ENCODE measurements around the gene ZDHHC14. TPM values are rescaled to one million over a fixed set of nuclear protein-coding genes. Genes with fewer than 3 reads are reported as not detected.

Gene ZDHHC14
- total and polyA plus RNA-seq, 7 donors, result 2.5 to 14.6 (median 4.3) TPM

DNA sequence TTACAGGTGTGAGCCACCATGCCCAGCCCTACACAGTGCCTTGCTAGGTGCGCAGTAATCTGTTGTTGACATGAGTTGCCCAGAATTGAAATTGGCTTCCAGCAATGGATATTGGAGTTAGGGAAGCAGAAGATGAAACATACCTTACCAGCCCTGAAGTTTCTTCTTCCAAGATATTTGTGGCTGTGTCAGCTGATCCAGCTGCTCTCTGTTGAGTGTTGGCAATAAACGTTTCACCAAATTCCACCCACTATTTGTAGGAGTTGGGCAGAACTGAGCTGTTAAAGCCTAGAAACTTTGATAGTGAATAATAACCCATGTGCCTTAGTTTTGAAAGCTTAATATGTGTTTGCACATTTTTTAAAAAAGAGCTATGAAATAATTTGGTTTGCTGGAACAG lies 223.8 kb downstream of the ZDHHC14 start:
- no peaks in the 10 kb centered on the region for H3K9me3 ChIP-seq
- H3K27ac ChIP-seq, result no peak overlapping the region
- H3K4me3 ChIP-seq, result no peak overlapping the region
- H3K36me3 ChIP-seq (ENCODE audit: insufficient read depth in 1 of 2, low read depth in 1 of 2), result no peaks in the 10 kb centered on the region
- 55 to 58% (median 57%) methylated on average over 2 of the region's 2 CpGs for WGBS, 3 donors
- intact Hi-C loops (cut with DNase I), result no loop called here
- H3K27me3 ChIP-seq (ENCODE audit: insufficient read depth in 3 of 3, low read length in 2 of 3), result no peaks in the 10 kb centered on the region
- no peak for DNase-seq
- TF ChIP-seq, protein P1, sequence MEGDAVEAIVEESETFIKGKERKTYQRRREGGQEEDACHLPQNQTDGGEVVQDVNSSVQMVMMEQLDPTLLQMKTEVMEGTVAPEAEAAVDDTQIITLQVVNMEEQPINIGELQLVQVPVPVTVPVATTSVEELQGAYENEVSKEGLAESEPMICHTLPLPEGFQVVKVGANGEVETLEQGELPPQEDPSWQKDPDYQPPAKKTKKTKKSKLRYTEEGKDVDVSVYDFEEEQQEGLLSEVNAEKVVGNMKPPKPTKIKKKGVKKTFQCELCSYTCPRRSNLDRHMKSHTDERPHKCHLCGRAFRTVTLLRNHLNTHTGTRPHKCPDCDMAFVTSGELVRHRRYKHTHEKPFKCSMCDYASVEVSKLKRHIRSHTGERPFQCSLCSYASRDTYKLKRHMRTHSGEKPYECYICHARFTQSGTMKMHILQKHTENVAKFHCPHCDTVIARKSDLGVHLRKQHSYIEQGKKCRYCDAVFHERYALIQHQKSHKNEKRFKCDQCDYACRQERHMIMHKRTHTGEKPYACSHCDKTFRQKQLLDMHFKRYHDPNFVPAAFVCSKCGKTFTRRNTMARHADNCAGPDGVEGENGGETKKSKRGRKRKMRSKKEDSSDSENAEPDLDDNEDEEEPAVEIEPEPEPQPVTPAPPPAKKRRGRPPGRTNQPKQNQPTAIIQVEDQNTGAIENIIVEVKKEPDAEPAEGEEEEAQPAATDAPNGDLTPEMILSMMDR (IDR thresholded peaks at IDR 0.05), result no peak
- H3K4me1 ChIP-seq, result no peaks in the 10 kb centered on the region
- no peak for ATAC-seq

DNA sequence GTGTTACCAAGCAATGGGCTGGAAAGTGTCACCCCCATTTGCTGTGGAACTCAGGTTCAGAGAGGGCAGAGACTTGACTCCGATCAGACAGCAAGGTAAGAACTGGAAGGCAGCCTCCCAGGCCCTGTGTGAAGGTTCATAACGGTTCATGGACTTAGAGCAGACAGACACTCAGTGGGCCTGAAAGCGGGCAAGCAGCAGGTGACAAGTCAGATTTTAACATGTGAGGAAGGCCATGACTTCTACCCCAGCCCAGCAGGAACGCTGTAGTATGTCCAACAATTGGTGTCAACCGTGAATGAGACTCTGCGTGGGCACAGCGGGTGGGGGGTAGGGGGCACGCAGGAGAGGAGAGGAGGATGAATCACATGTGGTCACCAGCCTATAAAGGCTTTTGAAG lies 224.5 kb downstream of the ZDHHC14 start:
- ATAC-seq, result no peak

DNA sequence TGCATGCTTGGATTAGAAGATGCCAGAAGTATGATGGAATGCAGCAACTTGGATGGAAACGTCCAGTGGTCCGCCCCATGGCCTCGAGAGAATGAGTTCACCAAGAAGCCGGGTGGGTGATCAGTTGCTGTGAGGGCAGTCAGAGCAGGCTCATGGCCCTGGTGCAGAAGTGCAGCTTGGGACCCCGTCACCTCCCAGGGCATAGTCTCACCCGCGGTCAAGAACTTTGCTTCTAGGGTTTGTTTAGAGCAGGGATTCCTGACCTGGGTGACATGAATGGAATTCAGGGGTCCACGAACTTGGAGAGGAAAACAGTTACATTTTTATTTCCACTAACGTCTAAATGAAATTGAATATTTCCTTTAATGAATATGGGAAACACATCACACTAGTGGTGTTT lies 225.5 kb downstream of the ZDHHC14 start:
- no peak overlapping the region for H3K27ac ChIP-seq
- no peaks in the 10 kb centered on the region for H3K9me3 ChIP-seq
- intact Hi-C loops (cut with DNase I), result no loop called here
- H3K27me3 ChIP-seq (ENCODE audit: insufficient read depth in 3 of 3, low read length in 2 of 3), result no peaks in the 10 kb centered on the region
- H3K4me1 ChIP-seq, result no peaks in the 10 kb centered on the region
- ATAC-seq, result no peak
- DNase-seq, result no peak
- WGBS, 3 donors, result 73 to 80% (median 77%) methylated on average over 9 of the region's 9 CpGs
- TF ChIP-seq, protein P1 (IDR thresholded peaks at IDR 0.05), result no peak
- no peak overlapping the region for H3K4me3 ChIP-seq
- no peaks in the 10 kb centered on the region for H3K36me3 ChIP-seq (ENCODE audit: insufficient read depth in 1 of 2, low read depth in 1 of 2)

More for the DNA sequence above, 224.5 kb downstream of the ZDHHC14 start:
- Histone ChIP-seq H3K4me3 (no peak overlapping the region), H3K9me3 (no peaks in the 10 kb centered on the region), H3K27me3 (ENCODE audit: insufficient read depth in 3 of 3, low read length in 2 of 3) (no peaks in the 10 kb centered on the region), H3K4me1 (no peaks in the 10 kb centered on the region), H3K27ac (no peak overlapping the region), H3K36me3 (ENCODE audit: insufficient read depth in 1 of 2, low read depth in 1 of 2) (no peaks in the 10 kb centered on the region)
- 82 to 88% (median 84%) methylated on average over 8 of the region's 8 CpGs for WGBS, 3 donors
- TF ChIP-seq, protein P1 (IDR thresholded peaks at IDR 0.05), result no peak
- no peak for DNase-seq
- intact Hi-C loops (cut with DNase I), result no loop called here

DNA sequence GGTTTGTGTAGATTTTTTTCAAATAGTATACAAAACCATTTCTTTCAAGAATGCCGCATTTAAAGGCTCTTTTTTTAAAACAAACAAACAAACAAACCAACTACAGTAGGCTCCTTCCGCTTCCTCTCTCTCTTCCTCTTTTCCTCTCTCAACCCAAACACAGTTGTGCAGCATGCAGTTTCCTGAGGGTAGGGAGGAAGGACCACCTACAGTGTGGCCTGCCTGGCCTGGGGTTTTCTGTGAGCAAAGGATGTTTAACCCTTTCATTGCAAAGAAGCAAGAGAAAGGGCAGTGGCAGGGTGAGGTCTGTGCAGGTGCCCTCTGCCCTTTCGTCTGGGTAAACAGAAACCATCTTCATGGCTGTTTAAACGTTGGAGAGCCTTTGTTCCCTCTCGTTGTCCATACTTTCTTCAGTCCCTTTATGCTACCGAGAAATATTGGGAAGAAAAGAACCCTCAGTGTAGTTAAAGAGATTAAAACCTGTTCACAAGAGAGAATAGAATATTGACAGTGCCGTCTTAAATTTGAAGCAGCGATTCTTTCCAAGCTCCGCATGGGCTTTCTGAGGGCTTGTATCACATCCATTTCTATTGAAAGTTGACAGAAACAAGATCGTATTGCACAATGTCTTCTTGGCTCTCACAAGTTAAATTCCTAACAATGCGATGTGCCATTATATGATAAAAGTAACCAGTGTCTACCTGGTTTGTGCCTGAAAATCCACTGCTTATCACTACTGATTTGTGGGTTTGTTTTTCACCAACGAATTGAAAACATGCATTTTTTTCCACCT lies 226.5 kb downstream of the ZDHHC14 start:
- no peaks in the 10 kb centered on the region for H3K36me3 ChIP-seq (ENCODE audit: insufficient read depth in 1 of 2, low read depth in 1 of 2)
- TF ChIP-seq, protein P1 (IDR thresholded peaks at IDR 0.05), result no peak
- WGBS, 3 donors, result 62 to 63% (median 63%) methylated on average over 12 of the region's 12 CpGs
- H3K9me3 ChIP-seq, result no peaks in the 10 kb centered on the region
- no peaks in the 10 kb centered on the region for H3K27me3 ChIP-seq (ENCODE audit: insufficient read depth in 3 of 3, low read length in 2 of 3)
- intact Hi-C loops (cut with DNase I), result no loop called here
- DNase-seq (no peak), ATAC-seq (no peak)
- H3K4me3 ChIP-seq, result no peak overlapping the region
- H3K4me1 ChIP-seq, result no peaks in the 10 kb centered on the region
- no peak overlapping the region for H3K27ac ChIP-seq
